ENCODE data around the gene IRAK3.

DNA sequence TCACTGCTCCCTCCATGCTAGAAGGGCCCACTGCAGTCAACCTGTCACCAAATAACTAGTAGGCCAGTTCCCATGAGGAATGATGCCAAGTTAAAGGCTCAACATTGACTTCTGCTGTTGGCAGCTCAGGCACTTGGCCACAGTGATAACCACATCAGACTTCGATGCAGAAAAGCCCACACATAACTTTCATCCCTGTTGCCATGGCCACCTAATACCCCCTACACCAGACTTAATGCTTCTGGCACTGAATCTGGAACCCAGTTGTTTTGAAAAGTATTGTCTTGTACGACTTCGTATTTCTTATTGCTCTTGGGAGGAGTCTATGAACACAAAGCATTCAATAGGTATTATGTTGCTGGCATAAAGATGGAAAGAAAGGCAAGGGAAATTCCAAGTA, 69.0 kb downstream of the IRAK3 start:
- TF ChIP-seq EP300 (IDR thresholded peaks at IDR 0.05; ENCODE audit: borderline replicate concordance), result no peak
- TF ChIP-seq EGR1 (IDR thresholded peaks at IDR 0.05), result no peak
- no peak for TF ChIP-seq CEBPB (IDR thresholded peaks at IDR 0.05)
- no peak for TF ChIP-seq NFIC (IDR thresholded peaks at IDR 0.05)
- TF ChIP-seq, protein P1, sequence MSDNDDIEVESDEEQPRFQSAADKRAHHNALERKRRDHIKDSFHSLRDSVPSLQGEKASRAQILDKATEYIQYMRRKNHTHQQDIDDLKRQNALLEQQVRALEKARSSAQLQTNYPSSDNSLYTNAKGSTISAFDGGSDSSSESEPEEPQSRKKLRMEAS (IDR thresholded peaks at IDR 0.05), result no peak
- TF ChIP-seq, protein P2, sequence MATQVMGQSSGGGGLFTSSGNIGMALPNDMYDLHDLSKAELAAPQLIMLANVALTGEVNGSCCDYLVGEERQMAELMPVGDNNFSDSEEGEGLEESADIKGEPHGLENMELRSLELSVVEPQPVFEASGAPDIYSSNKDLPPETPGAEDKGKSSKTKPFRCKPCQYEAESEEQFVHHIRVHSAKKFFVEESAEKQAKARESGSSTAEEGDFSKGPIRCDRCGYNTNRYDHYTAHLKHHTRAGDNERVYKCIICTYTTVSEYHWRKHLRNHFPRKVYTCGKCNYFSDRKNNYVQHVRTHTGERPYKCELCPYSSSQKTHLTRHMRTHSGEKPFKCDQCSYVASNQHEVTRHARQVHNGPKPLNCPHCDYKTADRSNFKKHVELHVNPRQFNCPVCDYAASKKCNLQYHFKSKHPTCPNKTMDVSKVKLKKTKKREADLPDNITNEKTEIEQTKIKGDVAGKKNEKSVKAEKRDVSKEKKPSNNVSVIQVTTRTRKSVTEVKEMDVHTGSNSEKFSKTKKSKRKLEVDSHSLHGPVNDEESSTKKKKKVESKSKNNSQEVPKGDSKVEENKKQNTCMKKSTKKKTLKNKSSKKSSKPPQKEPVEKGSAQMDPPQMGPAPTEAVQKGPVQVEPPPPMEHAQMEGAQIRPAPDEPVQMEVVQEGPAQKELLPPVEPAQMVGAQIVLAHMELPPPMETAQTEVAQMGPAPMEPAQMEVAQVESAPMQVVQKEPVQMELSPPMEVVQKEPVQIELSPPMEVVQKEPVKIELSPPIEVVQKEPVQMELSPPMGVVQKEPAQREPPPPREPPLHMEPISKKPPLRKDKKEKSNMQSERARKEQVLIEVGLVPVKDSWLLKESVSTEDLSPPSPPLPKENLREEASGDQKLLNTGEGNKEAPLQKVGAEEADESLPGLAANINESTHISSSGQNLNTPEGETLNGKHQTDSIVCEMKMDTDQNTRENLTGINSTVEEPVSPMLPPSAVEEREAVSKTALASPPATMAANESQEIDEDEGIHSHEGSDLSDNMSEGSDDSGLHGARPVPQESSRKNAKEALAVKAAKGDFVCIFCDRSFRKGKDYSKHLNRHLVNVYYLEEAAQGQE (IDR thresholded peaks at IDR 0.05; ENCODE audit: low read depth), result no peak
- no peak for TF ChIP-seq TEAD4 (IDR thresholded peaks at IDR 0.05)
- TF ChIP-seq RAD21 (IDR thresholded peaks at IDR 0.05; ENCODE audit: low read depth), result no peak
- TF ChIP-seq YY1 (IDR thresholded peaks at IDR 0.05; ENCODE audit: low read depth), result no peak
- TF ChIP-seq TCF12 (IDR thresholded peaks at IDR 0.05; ENCODE audit: low read depth), result no peak
- no peak for TF ChIP-seq ZBTB7A (IDR thresholded peaks at IDR 0.05; ENCODE audit: low read depth)
- TF ChIP-seq TAF1 (IDR thresholded peaks at IDR 0.05; ENCODE audit: low read depth), result no peak
- TF ChIP-seq FOXM1 (IDR thresholded peaks at IDR 0.05; ENCODE audit: borderline replicate concordance, low read depth), result no peak
